GM12878 (cell line): ENCODE results near the gene LCT. TPM values are rescaled to one million over a fixed set of nuclear protein-coding genes. Genes with fewer than 3 reads are reported as not detected.

ENCODE experiments used
- ATAC-seq: fragments of 200-7000 bp; cut with Tn5 transposase; 3 replicates; pipeline ENCODE4 v1.9.1; 2020; ENCODE audit warnings: mild to moderate bottlenecking, moderate library complexity
- BruUV-seq: library from RNA; stranded (reverse); fragments of 400-500 nt; replicated peaks from 2 replicates; lab custom pipeline; 2021; lab: Mats Ljungman, UMichigan
- CTCF ChIA-PET: fragments of 300-600 bp; sonication (Branson Sonifier 250); formaldehyde crosslinking; extraction: SDS; loops from one replicate; lab custom pipeline; 2021; ENCODE audit warnings: inconsistent platforms; lab: Yijun Ruan, JAX
- POLR2A ChIA-PET: fragments of 350-600 bp; formaldehyde crosslinking; extraction: SDS; loops from one replicate; lab custom pipeline; 2021; ENCODE audit warnings: inconsistent platforms; lab: Charles Lee
- RAD21 ChIA-PET: fragments of 300-600 bp; sonication (Branson Sonifier 250); formaldehyde crosslinking; loops from one replicate; lab custom pipeline; 2023; ENCODE audit warnings: antibody characterized with exemption; ENCODE audit not compliant: unreplicated experiment; lab: Charles Lee
- SMC1A ChIA-PET: fragments of 300-600 bp; sonication (Branson Sonifier 250); formaldehyde crosslinking; loops from one replicate; lab custom pipeline; 2023; ENCODE audit not compliant: unreplicated experiment, uncharacterized antibody; lab: Charles Lee
- DNase-seq: peaks from one replicate; pipeline ENCODE4 v3.0.0-alpha.2; 2011; ENCODE audit warnings: low read depth, low spot score
- FAIRE-seq: peaks from 3 replicates; lab custom pipeline; 2011; peaks lifted over from hg19 to GRCh38; lab: Jason Lieb, UNC
- H2AFZ ChIP-seq: 2 replicates; pipeline ENCODE4 v1.6.0; 2011; ENCODE audit warnings: low read depth, low read length, control low read depth; ENCODE audit not compliant: control insufficient read depth
- H3K27ac ChIP-seq: 2 replicates; pipeline ENCODE4 v1.5.1; 2011; ENCODE audit warnings: control low read depth; ENCODE audit not compliant: control insufficient read depth, insufficient read depth
- H3K27me3 ChIP-seq, 2 experiments: replicated peaks in 1 of 2; 2 replicates each; pipeline versions ENCODE4 v1.6.0 to v1.6.1; 2011; ENCODE audit warnings: low read length in 1 of 2; ENCODE audit not compliant: control insufficient read depth in 2 of 2, insufficient read depth in 2 of 2
- H3K36me3 ChIP-seq, 2 experiments: 2 replicates each; pipeline ENCODE4 v1.5.1; 2011; ENCODE audit warnings: low read length in 1 of 2; ENCODE audit not compliant: control insufficient read depth in 2 of 2, insufficient read depth in 2 of 2
- H3K4me1 ChIP-seq: 2 replicates; pipeline ENCODE4 v1.6.1; 2011; ENCODE audit warnings: mild to moderate bottlenecking, low read length, moderate library complexity, mixed read lengths; ENCODE audit not compliant: control insufficient read depth, insufficient read depth
- H3K4me2 ChIP-seq: 2 replicates; pipeline ENCODE4 v1.6.0; 2011; ENCODE audit warnings: control low read depth; ENCODE audit not compliant: control insufficient read depth, insufficient read depth
- H3K4me3 ChIP-seq: fragments of 200-600 bp; sonication (generic); 2 replicates; pipeline ENCODE4 v1.5.1; 2016
- H3K79me2 ChIP-seq: 2 replicates; pipeline ENCODE4 v1.6.0; 2011; ENCODE audit warnings: low read length; ENCODE audit not compliant: control insufficient read depth, insufficient read depth
- H3K9ac ChIP-seq: 2 replicates; pipeline ENCODE4 v1.8.0; 2011; ENCODE audit warnings: low read length, control low read depth, mixed read lengths; ENCODE audit not compliant: control insufficient read depth, insufficient read depth
- H3K9me3 ChIP-seq: replicated peaks from 3 replicates; pipeline ENCODE4 v1.5.1; 2011; ENCODE audit warnings: mild to moderate bottlenecking, low read length; ENCODE audit not compliant: control insufficient read depth, insufficient read depth
- H4K20me1 ChIP-seq: 2 replicates; pipeline ENCODE4 v1.6.0; 2011; ENCODE audit not compliant: control insufficient read depth, insufficient read depth
- BHLHE40 ChIP-seq, 2 experiments: fragments of 450-650 bp in 1 of 2; IDR thresholded peaks; 2 replicates each; pipeline ENCODE4 v1.6.1; 2011 to 2017; ENCODE audit warnings: low read depth in 2 of 2, borderline replicate concordance in 1 of 2, improper control_type of control experiment in 1 of 2, low read length in 1 of 2, mild to moderate bottlenecking in 1 of 2
- EED ChIP-seq: sonication (generic); IDR thresholded peaks from 2 replicates; pipeline ENCODE4 v1.6.1; 2016; ENCODE audit warnings: antibody characterized with exemption, low read depth
- JUNB ChIP-seq: IDR thresholded peaks from 2 replicates; pipeline ENCODE4 v1.6.1; 2016; ENCODE audit warnings: antibody characterized with exemption, mild to moderate bottlenecking
- MEF2A ChIP-seq: IDR thresholded peaks from 2 replicates; pipeline ENCODE4 v1.6.1; 2011; ENCODE audit warnings: low read depth, mild to moderate bottlenecking, low read length, moderate library complexity; ENCODE audit not compliant: insufficient read depth
- MTA2 ChIP-seq: fragments of 450-650 bp; IDR thresholded peaks from 2 replicates; pipeline ENCODE4 v1.6.1; 2016; ENCODE audit warnings: low read depth, mild to moderate bottlenecking, moderate library complexity
- NFIC ChIP-seq: IDR thresholded peaks from 2 replicates; pipeline ENCODE4 v1.6.1; 2012; ENCODE audit warnings: low read depth, mild to moderate bottlenecking, inconsistent platforms, low read length, moderate library complexity
- RUNX3 ChIP-seq: IDR thresholded peaks from 2 replicates; pipeline ENCODE4 v1.6.1; 2012; ENCODE audit warnings: low read length, inconsistent platforms
- SP1 ChIP-seq: IDR thresholded peaks from one replicate; pipeline ENCODE4 v1.6.1; 2011; ENCODE audit warnings: low read depth, low read length
- STAT1 ChIP-seq: fragments of 450-650 bp; conservative IDR thresholded peaks from 2 replicates; pipeline ENCODE4 v1.6.1; 2014; ENCODE audit warnings: antibody characterized with exemption, mild to moderate bottlenecking
- SUPT20H ChIP-seq: IDR thresholded peaks from 2 replicates; pipeline ENCODE4 v1.6.1; 2011; ENCODE audit warnings: low read depth, mild to moderate bottlenecking, low read length, moderate library complexity, borderline replicate concordance; ENCODE audit not compliant: control insufficient read depth
- SUZ12 ChIP-seq: fragments of 200-600 bp; sonication (generic); IDR thresholded peaks from one replicate; pipeline ENCODE4 v1.6.1; 2018; ENCODE audit warnings: antibody characterized with exemption, mild to moderate bottlenecking; ENCODE audit not compliant: unreplicated experiment
- TAF1 ChIP-seq: IDR thresholded peaks from 2 replicates; pipeline ENCODE4 v1.6.1; 2011; ENCODE audit warnings: mild to moderate bottlenecking, low read depth, low read length, borderline replicate concordance
- WGBS: methylation state at CpG from one replicate; pipeline ENCODE4 v1.1.6; 2016; ENCODE audit warnings: low lambda C conversion rate; ENCODE audit not compliant: insufficient replicate concordance, insufficient coverage; ENCODE audit errors: missing lambda C conversion rate; 5-methylcytosine and 5-hydroxymethylcytosine counted together
- in situ Hi-C: fragments of 300-500 bp; cut with MboI; formaldehyde crosslinking; loops from 9 replicates; pipeline ENCODE4 v1.14.3; 2018; ENCODE audit warnings: mixed read lengths
- intact Hi-C: fragments of 100-400 bp; cut with micrococcal nuclease; formaldehyde crosslinking; loops from one replicate; pipeline ENCODE4 v1.14.2; 2022; ENCODE audit not compliant: unreplicated experiment
- polyA plus RNA-seq, 11 experiments: library from polyadenylated mRNA; depleted of rRNA in 4 of 11; unstranded in 6 of 11; stranded (reverse) in 5 of 11; fragments of >200 nt; fragmentation: Nextera tagmentation in 4 of 11; fragmentation: Illumina TruSeq in 1 of 11; extraction: Ambion mirVana in 4 of 11; extraction: Trizol in 1 of 11; gene quantifications; 1 replicate in 1 of 11; 2 replicates in 10 of 11; pipeline versions ENCODE4 v1.2.1 to v1.2.3, GENCODE V29; 2011 to 2016; ENCODE audit warnings: inconsistent platforms in 2 of 11, missing spikeins in 2 of 11, low read depth in 1 of 11
- total RNA-seq, 4 experiments: library from RNA; depleted of rRNA in 3 of 4; stranded (reverse); fragments of >200 nt in 3 of 4; fragmentation: Illumina TruSeq in 1 of 4; extraction: Trizol in 1 of 4; gene quantifications; 2 replicates each; pipeline versions ENCODE4 v1.2.1 to v1.2.3, GENCODE V29; 2013 to 2021
- TF ChIP-seq, protein P1 (sequence below): fragments of 450-650 bp; IDR thresholded peaks from 2 replicates; pipeline ENCODE4 v1.6.1; 2017; ENCODE audit warnings: antibody characterized with exemption, mild to moderate bottlenecking, moderate library complexity
- TF ChIP-seq, protein P2 (sequence below): fragments of 450-650 bp; IDR thresholded peaks from 2 replicates; pipeline ENCODE4 v1.6.1; 2016; ENCODE audit warnings: mild to moderate bottlenecking

Gene LCT
- total and polyA plus RNA-seq, 10 of the 15 experiments (the other 5 are each of a cell fraction or from before 2014, with no cell fraction given), result 0.02 to 0.09 (median 0.07) TPM; not detected in 3

DNA sequence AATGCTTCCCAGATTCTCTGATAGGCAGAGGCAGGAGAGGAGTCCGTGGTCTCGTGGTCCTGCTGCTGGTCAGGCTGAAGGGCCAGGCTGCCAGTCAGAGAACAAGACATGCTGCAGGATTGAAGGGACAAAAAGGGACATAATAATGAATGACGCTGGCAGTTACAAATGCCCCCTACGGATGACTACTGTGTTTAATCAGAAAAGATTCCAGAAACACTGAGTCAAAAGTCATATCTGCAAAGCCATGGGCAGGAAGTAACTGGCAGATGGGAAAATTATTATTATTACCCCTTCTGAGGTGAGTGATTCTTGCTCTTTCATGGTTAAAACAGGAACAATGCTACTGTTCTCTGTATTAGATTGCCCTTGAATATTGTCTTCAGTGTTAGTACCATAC lies 19.0 kb downstream of the LCT start:
- H3K27ac ChIP-seq, result no peak overlapping the region
- in situ Hi-C loops (no loop called here), intact Hi-C loops (no loop called here)
- no peaks in the 10 kb centered on the region for H3K36me3 ChIP-seq
- H3K9me3 ChIP-seq, result peaks cover 6% of the 10 kb centered on the region
- CTCF ChIA-PET, result interaction anchor here (1.1 to 4.1 kb wide), 3 partner anchors 20 to 567 kb away, joined by 3 to 19 read pairs (median 13); no protein-coding TSS in a partner anchor
- DNase-seq (no peak), ATAC-seq (no peak), FAIRE-seq (no peak)
- TF ChIP-seq JUNB (0 out of 2 replicates have a peak, but pooled peaks have one; percentile 7), SP1 (no peak)
- TF ChIP-seq, protein P1, sequence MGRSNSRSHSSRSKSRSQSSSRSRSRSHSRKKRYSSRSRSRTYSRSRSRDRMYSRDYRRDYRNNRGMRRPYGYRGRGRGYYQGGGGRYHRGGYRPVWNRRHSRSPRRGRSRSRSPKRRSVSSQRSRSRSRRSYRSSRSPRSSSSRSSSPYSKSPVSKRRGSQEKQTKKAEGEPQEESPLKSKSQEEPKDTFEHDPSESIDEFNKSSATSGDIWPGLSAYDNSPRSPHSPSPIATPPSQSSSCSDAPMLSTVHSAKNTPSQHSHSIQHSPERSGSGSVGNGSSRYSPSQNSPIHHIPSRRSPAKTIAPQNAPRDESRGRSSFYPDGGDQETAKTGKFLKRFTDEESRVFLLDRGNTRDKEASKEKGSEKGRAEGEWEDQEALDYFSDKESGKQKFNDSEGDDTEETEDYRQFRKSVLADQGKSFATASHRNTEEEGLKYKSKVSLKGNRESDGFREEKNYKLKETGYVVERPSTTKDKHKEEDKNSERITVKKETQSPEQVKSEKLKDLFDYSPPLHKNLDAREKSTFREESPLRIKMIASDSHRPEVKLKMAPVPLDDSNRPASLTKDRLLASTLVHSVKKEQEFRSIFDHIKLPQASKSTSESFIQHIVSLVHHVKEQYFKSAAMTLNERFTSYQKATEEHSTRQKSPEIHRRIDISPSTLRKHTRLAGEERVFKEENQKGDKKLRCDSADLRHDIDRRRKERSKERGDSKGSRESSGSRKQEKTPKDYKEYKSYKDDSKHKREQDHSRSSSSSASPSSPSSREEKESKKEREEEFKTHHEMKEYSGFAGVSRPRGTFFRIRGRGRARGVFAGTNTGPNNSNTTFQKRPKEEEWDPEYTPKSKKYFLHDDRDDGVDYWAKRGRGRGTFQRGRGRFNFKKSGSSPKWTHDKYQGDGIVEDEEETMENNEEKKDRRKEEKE, result no peak
- no peaks in the 10 kb centered on the region for H3K27me3 ChIP-seq
- RAD21 ChIA-PET, result interaction anchor here (1.3 kb wide), 1 partner anchor 97 kb away, joined by 3 read pairs; no protein-coding TSS in a partner anchor
- 64% methylated on average over 4 of the region's 4 CpGs for WGBS
- H3K4me1 ChIP-seq, result peaks cover 33% of the 10 kb centered on the region
- H4K20me1 ChIP-seq, result no peaks in the 10 kb centered on the region
- SMC1A ChIA-PET, result interaction anchor here (0.7 kb wide), 1 partner anchor 21 kb away, joined by 3 read pairs; no protein-coding TSS in a partner anchor
- H3K79me2 ChIP-seq, result peaks cover 5% of the 10 kb centered on the region; the same call in 1 of the 2 replicates
- H2AFZ ChIP-seq, result no peak overlapping the region
- POLR2A ChIA-PET, result no interaction called here
- H3K9ac ChIP-seq, result no peak overlapping the region
- no peak overlapping the region for H3K4me2 ChIP-seq
- no TSS peak for BruUV-seq
- H3K4me3 ChIP-seq, result no peak overlapping the region

- no peaks in the 10 kb centered on the region for H4K20me1 ChIP-seq
- peaks cover 4% of the 10 kb centered on the region for H3K9me3 ChIP-seq
- peaks cover 33% of the 10 kb centered on the region for H3K4me1 ChIP-seq
- no peak overlapping the region for H3K27ac ChIP-seq
- H3K4me2 ChIP-seq, result no peak overlapping the region
- BruUV-seq, result no TSS peak
- in situ Hi-C loops, result no loop called here
- 91% methylated on average over 18 of the region's 18 CpGs for WGBS
- H2AFZ ChIP-seq, result no peak overlapping the region
- SMC1A ChIA-PET, result no interaction called here
- peaks cover 5% of the 10 kb centered on the region; the same call in 1 of the 2 replicates for H3K79me2 ChIP-seq
- no peak for ATAC-seq
- RAD21 ChIA-PET, result no interaction called here
- DNase-seq, result no peak
- POLR2A ChIA-PET, result interaction anchor here (0.5 kb wide), 1 partner anchor 669 kb away, joined by 4 read pairs; no protein-coding TSS in a partner anchor
- no peak overlapping the region for H3K9ac ChIP-seq
- intact Hi-C loops, result no loop called here
- no peak overlapping the region for H3K4me3 ChIP-seq
- CTCF ChIA-PET, result interaction anchor here (1.3 to 1.8 kb wide), 2 partner anchors 20 to 813 kb away, joined by 3 to 7 read pairs; no protein-coding TSS in a partner anchor
- FAIRE-seq, result no peak
- no peaks in the 10 kb centered on the region for H3K27me3 ChIP-seq
- H3K36me3 ChIP-seq, result no peaks in the 10 kb centered on the region
- TF ChIP-seq RUNX3, result no peak
- TF ChIP-seq SUPT20H, result no peak
- TF ChIP-seq SUZ12, result no peak
- TF ChIP-seq MTA2, result no peak
- no peak for TF ChIP-seq MEF2A
- TF ChIP-seq TAF1, result no peak
- TF ChIP-seq, protein P2, sequence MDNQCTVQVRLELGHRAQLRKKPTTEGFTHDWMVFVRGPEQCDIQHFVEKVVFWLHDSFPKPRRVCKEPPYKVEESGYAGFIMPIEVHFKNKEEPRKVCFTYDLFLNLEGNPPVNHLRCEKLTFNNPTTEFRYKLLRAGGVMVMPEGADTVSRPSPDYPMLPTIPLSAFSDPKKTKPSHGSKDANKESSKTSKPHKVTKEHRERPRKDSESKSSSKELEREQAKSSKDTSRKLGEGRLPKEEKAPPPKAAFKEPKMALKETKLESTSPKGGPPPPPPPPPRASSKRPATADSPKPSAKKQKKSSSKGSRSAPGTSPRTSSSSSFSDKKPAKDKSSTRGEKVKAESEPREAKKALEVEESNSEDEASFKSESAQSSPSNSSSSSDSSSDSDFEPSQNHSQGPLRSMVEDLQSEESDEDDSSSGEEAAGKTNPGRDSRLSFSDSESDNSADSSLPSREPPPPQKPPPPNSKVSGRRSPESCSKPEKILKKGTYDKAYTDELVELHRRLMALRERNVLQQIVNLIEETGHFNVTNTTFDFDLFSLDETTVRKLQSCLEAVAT, result no peak
- TF ChIP-seq STAT1, result no peak
- TF ChIP-seq EED, result no peak
- TF ChIP-seq BHLHE40 (IDR thresholded peaks at IDR 0.05; ENCODE audit: borderline replicate concordance in 1 of 2, low read depth in 2 of 2, low read length in 1 of 2), result no peak
- no peak for TF ChIP-seq NFIC
Observed at GRCh38 chr2:135817466-135817865, 19.5 kb downstream of the LCT start.
